ENCODE results near the gene LIPF.
A peak's percentile ranks its signal among the peaks of the same experiment; 100 is the strongest.

DNA sequence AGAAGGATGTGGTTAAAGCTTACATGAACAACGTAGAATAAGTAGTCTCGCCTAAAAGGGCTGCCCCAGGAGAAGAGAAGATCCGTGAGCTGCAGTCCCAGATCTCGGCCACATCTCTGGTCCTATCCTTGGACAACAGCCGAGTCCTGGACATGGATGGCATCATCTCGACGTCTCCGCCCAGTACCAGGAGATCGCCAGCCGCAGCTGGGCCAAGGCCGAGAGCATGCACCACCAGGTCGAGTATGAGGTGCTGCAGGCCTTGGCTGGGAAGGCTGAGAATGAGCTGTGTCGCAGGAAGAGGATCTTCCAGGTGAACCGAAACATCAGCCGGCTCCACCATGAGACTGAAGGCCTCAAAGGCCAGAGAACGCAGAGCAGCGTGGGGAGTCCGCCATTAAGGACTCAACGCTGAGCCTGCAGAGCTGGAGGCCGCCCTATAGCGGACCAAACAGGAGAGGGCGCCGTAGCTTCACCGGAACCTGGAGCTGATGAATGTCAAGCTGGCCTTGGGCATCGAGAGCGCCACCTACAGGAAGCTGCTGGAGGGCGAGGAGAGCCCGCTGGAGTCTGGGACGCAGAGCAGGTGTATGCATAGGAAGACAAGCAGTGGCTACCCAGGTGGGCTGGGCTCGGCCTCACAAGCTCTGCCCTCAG lies 64.0 kb downstream of the LIPF start:
- TF ChIP-seq, protein P1, sequence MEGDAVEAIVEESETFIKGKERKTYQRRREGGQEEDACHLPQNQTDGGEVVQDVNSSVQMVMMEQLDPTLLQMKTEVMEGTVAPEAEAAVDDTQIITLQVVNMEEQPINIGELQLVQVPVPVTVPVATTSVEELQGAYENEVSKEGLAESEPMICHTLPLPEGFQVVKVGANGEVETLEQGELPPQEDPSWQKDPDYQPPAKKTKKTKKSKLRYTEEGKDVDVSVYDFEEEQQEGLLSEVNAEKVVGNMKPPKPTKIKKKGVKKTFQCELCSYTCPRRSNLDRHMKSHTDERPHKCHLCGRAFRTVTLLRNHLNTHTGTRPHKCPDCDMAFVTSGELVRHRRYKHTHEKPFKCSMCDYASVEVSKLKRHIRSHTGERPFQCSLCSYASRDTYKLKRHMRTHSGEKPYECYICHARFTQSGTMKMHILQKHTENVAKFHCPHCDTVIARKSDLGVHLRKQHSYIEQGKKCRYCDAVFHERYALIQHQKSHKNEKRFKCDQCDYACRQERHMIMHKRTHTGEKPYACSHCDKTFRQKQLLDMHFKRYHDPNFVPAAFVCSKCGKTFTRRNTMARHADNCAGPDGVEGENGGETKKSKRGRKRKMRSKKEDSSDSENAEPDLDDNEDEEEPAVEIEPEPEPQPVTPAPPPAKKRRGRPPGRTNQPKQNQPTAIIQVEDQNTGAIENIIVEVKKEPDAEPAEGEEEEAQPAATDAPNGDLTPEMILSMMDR (IDR thresholded peaks at IDR 0.05), result peak; percentile 76
- no peak for TF ChIP-seq EZH2 (IDR thresholded peaks at IDR 0.05)
